ENCODE data around the gene DPY19L3. TPM values are rescaled to one million over a fixed set of nuclear protein-coding genes. Genes with fewer than 3 reads are reported as not detected.

DPY19L3 gene
- total and polyA plus RNA-seq, 2 of the 4 experiments (the other 2 are of a cell fraction): 29.6 to 36.5 TPM

DNA sequence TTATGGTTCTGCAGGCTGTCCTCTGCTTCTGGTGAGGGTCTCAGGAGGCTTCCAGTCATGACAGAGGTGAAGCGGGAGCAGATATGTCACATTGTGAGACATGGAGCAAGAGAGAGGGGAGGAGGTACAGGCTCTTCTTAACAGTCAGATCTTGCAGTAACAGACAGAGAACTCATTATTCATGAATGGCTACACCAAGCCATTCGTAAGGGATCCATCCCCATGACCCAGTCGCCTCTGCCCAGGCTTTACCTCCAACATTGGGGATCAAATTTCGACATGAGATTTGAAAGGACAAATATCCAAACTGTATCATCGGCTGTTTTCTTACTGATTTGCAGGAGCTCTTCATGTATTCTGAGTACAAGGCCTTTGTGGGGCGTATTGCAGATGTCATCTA lies 38.5 kb upstream of the DPY19L3 start:
- H2AK5ac ChIP-seq (ENCODE audit: low read depth, low read length): no peak overlapping the region
- H3K4me1 ChIP-seq (ENCODE audit: control insufficient read depth, insufficient read depth, low read length): peaks cover 5% of the 10 kb centered on the region; the same call in 1 of the 2 replicates
- H3K79me1 ChIP-seq (ENCODE audit: low read depth in 1 of 2, low read length in 2 of 2): peaks cover 33 to 68% of the 10 kb centered on the region in 2 experiments
- no peak overlapping the region for H2BK15ac ChIP-seq (ENCODE audit: low read depth, low read length)
- H2AK9ac ChIP-seq (replicated peaks; ENCODE audit: low read depth, low read length, poor library complexity): no peak overlapping the region
- H4K91ac ChIP-seq (ENCODE audit: insufficient read depth, low read depth, low read length): no peak overlapping the region
- H4K8ac ChIP-seq (ENCODE audit: low read depth in 2 of 2, low read length in 2 of 2): no peak overlapping the region
- no peak overlapping the region for H3K18ac ChIP-seq (ENCODE audit: low read depth, low read length)
- H2BK120ac ChIP-seq (ENCODE audit: low read depth, low read length): no peak overlapping the region
- H3K27me3 ChIP-seq (ENCODE audit: control insufficient read depth, insufficient read depth, low read length): no peaks in the 10 kb centered on the region
- no peaks in the 10 kb centered on the region for H3K9me3 ChIP-seq (ENCODE audit: control insufficient read depth, insufficient read depth, low read length)
- no peak overlapping the region for H3K9ac ChIP-seq (ENCODE audit: low read depth, low read length)
- BruUV-seq (replicated peaks): no TSS peak
- TF ChIP-seq POLR2A (IDR thresholded peaks at IDR 0.05; ENCODE audit: low read depth, low read length) (no peak), MXI1 (IDR thresholded peaks at IDR 0.05; ENCODE audit: borderline replicate concordance, low read depth, low read length) (no peak), RFX5 (IDR thresholded peaks at IDR 0.05; ENCODE audit: low read depth, low read length) (no peak), MAZ (IDR thresholded peaks at IDR 0.05; ENCODE audit: borderline replicate concordance, low read depth, low read length) (no peak), RAD21 (IDR thresholded peaks at IDR 0.05; ENCODE audit: low read length) (no peak), RCOR1 (IDR thresholded peaks at IDR 0.05; ENCODE audit: insufficient replicate concordance, low read length) (no peak), BHLHE40 (IDR thresholded peaks at IDR 0.05; ENCODE audit: low read depth, low read length) (no peak), NFE2L2 (IDR thresholded peaks at IDR 0.05; ENCODE audit: low read depth, low read length) (no peak), FOS (IDR thresholded peaks at IDR 0.05; ENCODE audit: low read depth, low read length) (no peak), CHD1 (IDR thresholded peaks at IDR 0.05; ENCODE audit: low read depth, low read length) (no peak), SMC3 (IDR thresholded peaks at IDR 0.05; ENCODE audit: low read depth, low read length) (no peak), MAFK (IDR thresholded peaks at IDR 0.05; ENCODE audit: low read depth, low read length) (no peak)
- TF ChIP-seq, protein P1, sequence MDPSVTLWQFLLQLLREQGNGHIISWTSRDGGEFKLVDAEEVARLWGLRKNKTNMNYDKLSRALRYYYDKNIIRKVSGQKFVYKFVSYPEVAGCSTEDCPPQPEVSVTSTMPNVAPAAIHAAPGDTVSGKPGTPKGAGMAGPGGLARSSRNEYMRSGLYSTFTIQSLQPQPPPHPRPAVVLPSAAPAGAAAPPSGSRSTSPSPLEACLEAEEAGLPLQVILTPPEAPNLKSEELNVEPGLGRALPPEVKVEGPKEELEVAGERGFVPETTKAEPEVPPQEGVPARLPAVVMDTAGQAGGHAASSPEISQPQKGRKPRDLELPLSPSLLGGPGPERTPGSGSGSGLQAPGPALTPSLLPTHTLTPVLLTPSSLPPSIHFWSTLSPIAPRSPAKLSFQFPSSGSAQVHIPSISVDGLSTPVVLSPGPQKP (IDR thresholded peaks at IDR 0.05; ENCODE audit: borderline replicate concordance, low read depth, low read length): no peak
- TF ChIP-seq, protein P2, sequence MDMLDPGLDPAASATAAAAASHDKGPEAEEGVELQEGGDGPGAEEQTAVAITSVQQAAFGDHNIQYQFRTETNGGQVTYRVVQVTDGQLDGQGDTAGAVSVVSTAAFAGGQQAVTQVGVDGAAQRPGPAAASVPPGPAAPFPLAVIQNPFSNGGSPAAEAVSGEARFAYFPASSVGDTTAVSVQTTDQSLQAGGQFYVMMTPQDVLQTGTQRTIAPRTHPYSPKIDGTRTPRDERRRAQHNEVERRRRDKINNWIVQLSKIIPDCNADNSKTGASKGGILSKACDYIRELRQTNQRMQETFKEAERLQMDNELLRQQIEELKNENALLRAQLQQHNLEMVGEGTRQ (IDR thresholded peaks at IDR 0.05; ENCODE audit: low read depth, low read length): no peak
- TF ChIP-seq, protein P3, sequence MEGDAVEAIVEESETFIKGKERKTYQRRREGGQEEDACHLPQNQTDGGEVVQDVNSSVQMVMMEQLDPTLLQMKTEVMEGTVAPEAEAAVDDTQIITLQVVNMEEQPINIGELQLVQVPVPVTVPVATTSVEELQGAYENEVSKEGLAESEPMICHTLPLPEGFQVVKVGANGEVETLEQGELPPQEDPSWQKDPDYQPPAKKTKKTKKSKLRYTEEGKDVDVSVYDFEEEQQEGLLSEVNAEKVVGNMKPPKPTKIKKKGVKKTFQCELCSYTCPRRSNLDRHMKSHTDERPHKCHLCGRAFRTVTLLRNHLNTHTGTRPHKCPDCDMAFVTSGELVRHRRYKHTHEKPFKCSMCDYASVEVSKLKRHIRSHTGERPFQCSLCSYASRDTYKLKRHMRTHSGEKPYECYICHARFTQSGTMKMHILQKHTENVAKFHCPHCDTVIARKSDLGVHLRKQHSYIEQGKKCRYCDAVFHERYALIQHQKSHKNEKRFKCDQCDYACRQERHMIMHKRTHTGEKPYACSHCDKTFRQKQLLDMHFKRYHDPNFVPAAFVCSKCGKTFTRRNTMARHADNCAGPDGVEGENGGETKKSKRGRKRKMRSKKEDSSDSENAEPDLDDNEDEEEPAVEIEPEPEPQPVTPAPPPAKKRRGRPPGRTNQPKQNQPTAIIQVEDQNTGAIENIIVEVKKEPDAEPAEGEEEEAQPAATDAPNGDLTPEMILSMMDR (conservative IDR thresholded peaks at IDR 0.05; ENCODE audit: low read depth, low read length): no peak
- H3K9me1 ChIP-seq (ENCODE audit: insufficient read depth, low read length): peaks cover 7% of the 10 kb centered on the region; the same call in 1 of the 2 replicates
- no peak overlapping the region for H3K4me3 ChIP-seq (ENCODE audit: insufficient read depth, low read depth, low read length)
- ATAC-seq (ENCODE audit: low read depth) (no peak), DNase-seq (no peak)
- no peak overlapping the region for H3K27ac ChIP-seq (ENCODE audit: insufficient read depth, low read length)
- 94% methylated on average over 4 of the region's 6 CpGs; no CpG with 5 or more reads in 1 of the 2 experiments for WGBS, 2 experiments (ENCODE audit: extremely low coverage in 2 of 2, insufficient read length in 1 of 2)
- H3K14ac ChIP-seq (replicated peaks; ENCODE audit: low read depth, low read length): no peak overlapping the region
- no peak overlapping the region; the same call in 1 of the 2 replicates for H4K5ac ChIP-seq (ENCODE audit: low read depth, low read length)
- H3K4me2 ChIP-seq (ENCODE audit: low read depth, low read length): no peak overlapping the region
- dilution Hi-C loops (cut with HindIII; ENCODE audit: low sequenced_read_pairs, unreplicated experiment): no loop called here
- H2AFZ ChIP-seq (replicated peaks; ENCODE audit: low read length, poor library complexity): no peak overlapping the region
- ChIA-PET CTCF (interaction anchor here (1.1 kb wide), 1 partner anchor 16 kb away, joined by 3 read pairs; no protein-coding TSS in a partner anchor), POLR2A (ENCODE audit: unreplicated experiment) (no interaction called here)
- intact Hi-C loops (cut with micrococcal nuclease): no loop called here
- no peak overlapping the region for H3K56ac ChIP-seq (ENCODE audit: extremely low read depth, insufficient read depth, low read length)
- H3K4ac ChIP-seq (ENCODE audit: low read depth, low read length): no peak overlapping the region
- H2BK20ac ChIP-seq (ENCODE audit: low read depth, low read length): no peak overlapping the region; the same call in 1 of the 2 replicates
- H3K23ac ChIP-seq (ENCODE audit: low read depth, low read length): no peak overlapping the region
- peaks cover 17% of the 10 kb centered on the region for H3K36me3 ChIP-seq (ENCODE audit: control insufficient read depth, insufficient read depth, low read length)
- no peak overlapping the region for H2BK5ac ChIP-seq (ENCODE audit: low read depth, low read length, poor library complexity, severe bottlenecking)
- H4K20me1 ChIP-seq (ENCODE audit: insufficient read depth, low read length): peaks cover 13% of the 10 kb centered on the region
- in situ Hi-C loops (cut with MboI; ENCODE audit: low sequenced_read_pairs): loop anchor here (25.0 kb wide), 1 partner anchor 1030 kb away; the partner anchor contains the start of gene TSHZ3

All from IMR-90 (cell line).